UCSD-AML1 (cell line): Measurements from ENCODE around the gene SPAG16.

Experiments used
- DNase-seq: peaks from one replicate; lab custom pipeline; 2025; ENCODE audit not compliant: unreplicated experiment; lab: John Stamatoyannopoulos, UW

The SPAG16 gene

GRCh38 chr2:214341646-214342045, 1057.4 kb downstream of the SPAG16 start:
- DNase-seq = no peak

- no peak for DNase-seq
Observed at GRCh38 chr2:214358506-214358905, 1074.2 kb downstream of the SPAG16 start.

DNA sequence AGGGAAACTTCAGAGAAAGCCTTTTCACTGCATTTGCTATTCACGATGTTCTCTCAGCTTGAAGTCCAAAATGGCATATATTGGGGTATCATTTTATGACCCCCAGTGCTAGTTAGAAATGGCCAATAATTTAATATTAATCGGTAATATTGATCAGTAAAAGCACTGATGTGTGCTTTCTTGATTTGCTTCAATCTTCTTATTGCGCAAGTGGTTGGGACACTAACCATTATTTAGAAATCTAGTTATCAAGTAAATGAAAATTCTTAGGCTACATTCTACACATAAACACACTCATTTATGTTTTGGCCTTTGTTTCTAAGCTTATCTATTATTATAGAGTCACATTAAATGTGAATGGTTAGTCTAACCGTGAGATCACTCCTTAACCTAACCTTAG, 1076.9 kb downstream of the SPAG16 start:
- no peak for DNase-seq

DNA sequence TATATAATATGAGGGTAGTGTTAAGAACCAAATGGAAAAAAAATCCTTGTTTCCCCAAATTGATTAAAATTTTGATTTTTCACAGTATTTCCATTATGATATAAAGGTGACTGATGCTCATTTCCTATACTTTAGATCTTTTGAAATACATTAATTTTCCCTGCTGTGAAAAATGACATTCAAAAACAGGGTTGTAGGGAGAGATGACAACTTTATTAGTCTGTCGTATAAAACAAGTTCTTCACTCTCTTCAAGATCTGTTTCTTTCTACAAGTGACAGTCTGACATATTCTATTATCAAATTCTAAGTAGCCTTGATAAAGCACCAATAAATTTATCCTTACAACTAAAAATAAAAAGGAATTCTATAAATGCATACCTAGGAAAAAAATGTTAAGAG, 1081.3 kb downstream of the SPAG16 start:
- no peak for DNase-seq

- no peak for DNase-seq
Observed at GRCh38 chr2:214367171-214367570, 1082.9 kb downstream of the SPAG16 start.

DNA sequence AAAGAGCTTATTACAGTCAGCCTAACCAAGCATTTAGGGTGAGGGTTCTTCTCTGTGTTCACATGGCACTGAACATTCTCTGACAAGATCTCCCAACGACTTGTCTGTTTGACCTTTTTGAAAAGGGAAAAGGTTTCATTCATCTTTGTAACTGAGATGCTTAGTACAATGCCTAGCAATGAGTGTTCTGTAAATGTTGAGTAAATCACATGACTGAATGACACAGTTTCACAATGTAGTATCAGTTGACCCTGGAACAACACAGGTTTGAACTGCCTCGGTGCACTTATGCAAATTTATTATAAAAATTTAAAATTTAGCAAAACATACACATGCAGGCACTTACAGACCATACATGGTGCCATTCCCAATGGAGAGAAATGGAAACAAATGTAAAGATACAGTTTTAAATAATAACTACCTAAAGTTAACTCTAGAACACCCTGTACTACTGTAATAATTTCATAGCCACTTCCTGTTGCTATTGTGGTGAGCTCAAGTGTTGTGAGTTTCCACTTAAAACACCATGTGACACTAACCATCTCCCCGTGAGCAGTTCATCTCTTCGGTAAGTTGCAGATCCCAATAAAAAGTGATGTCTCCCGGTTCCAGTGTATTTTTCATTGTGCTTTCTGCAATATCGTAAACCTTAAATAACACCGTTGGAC, 1092.5 kb downstream of the SPAG16 start:
- DNase-seq = no peak

DNA sequence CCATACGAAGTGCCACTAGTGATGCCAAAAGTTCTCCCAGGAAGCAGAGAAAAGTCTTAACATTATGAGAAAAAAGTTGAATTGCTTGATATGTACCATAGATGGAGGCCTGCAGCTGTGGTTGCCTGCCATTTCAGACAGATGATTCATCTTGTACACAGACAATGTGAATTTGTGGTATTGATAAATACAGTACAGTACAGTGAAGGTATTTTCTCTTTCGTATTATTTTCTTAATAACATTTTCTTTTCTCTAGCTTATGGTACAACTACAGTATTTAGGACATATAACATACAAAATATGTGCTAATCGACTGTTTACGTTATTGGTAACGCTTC, 1093.0 kb downstream of the SPAG16 start:
- DNase-seq = no peak

GRCh38 chr2:214378455-214379103, 1094.3 kb downstream of the SPAG16 start:
- no peak for DNase-seq

GRCh38 chr2:214379227-214379626, 1095.0 kb downstream of the SPAG16 start:
- DNase-seq = no peak

DNA sequence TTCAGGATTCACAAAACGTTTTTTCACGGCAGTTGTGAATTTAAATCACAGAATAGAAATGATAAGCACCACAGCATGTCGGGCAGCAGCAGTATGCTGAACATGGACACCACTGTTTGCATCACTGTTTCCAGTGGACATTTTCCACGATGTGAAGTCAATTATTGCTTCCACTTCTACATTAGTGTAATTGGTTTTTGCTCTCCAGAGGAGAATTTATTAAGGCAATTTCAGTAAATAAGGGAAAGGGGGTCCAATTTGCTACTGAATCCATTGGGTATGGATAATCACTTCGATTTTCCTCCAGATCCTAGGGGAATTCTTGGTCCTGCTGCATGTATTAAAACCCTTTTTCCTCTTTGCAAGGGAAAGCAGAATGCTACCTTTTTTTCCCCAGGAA, 1096.4 kb downstream of the SPAG16 start:
- no peak for DNase-seq

GRCh38 chr2:214382229-214382628, 1098.0 kb downstream of the SPAG16 start:
- DNase-seq = no peak

GRCh38 chr2:214386720-214387119, 1102.5 kb downstream of the SPAG16 start:
- no peak for DNase-seq

DNA sequence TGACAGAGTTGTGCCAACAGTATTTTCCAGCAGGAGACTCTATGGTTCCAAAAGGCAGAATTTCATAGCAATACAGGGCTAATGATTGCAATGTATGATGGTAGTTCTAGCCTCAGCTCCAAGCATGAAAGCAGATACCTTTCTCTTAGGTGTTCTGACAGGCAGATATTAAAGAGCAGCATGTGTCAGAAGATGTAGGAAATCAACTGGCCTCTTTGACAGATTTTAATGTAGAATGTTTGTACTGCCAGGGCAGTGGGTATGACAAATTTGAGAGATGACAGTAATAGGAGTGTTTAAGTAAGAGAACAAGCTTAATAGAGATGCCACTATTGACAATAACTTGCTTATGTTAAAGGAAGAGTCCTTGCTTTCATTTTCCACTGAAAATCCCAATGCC, 1105.1 kb downstream of the SPAG16 start:
- no peak for DNase-seq

DNA sequence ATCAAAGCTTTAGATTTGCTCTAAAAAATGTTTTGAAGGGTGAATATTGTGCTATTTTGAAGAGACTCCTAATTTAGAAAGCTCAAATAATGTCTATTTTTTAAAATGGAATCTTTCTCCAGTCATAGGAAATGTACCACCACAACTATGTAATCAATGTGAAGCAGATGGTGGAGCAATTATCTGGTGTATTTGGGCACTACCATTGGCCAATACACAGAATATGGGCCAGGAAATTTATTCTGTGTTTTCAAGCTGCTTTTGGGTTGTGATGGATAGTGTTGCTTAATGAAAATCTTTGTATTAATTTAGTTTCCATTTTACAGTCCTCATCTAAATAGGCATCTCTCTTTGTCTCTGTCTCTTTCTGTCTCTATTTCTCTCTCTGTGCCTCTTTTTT, 1109.5 kb downstream of the SPAG16 start:
- no peak for DNase-seq

- no peak for DNase-seq
Observed at GRCh38 chr2:214395040-214395439, 1110.8 kb downstream of the SPAG16 start.

- no peak for DNase-seq
Observed at GRCh38 chr2:214401580-214401979, 1117.3 kb downstream of the SPAG16 start.

- no peak for DNase-seq
Observed at GRCh38 chr2:214410128-214410775, 1126.0 kb downstream of the SPAG16 start.

GRCh38 chr2:214410918-214411554, 1126.8 kb downstream of the SPAG16 start, which contains the start of gene VWC2L:
TSS of gene VWC2L (plus strand) at chr2:214411054. CDS start at chr2:214414194, 3,140 bp downstream.
- peak; percentile 64 for DNase-seq

- DNase-seq = no peak
Observed at GRCh38 chr2:214412679-214413078, 1128.4 kb downstream of the SPAG16 start.

GRCh38 chr2:214436470-214436869, 1152.2 kb downstream of the SPAG16 start:
- DNase-seq = no peak

DNA sequence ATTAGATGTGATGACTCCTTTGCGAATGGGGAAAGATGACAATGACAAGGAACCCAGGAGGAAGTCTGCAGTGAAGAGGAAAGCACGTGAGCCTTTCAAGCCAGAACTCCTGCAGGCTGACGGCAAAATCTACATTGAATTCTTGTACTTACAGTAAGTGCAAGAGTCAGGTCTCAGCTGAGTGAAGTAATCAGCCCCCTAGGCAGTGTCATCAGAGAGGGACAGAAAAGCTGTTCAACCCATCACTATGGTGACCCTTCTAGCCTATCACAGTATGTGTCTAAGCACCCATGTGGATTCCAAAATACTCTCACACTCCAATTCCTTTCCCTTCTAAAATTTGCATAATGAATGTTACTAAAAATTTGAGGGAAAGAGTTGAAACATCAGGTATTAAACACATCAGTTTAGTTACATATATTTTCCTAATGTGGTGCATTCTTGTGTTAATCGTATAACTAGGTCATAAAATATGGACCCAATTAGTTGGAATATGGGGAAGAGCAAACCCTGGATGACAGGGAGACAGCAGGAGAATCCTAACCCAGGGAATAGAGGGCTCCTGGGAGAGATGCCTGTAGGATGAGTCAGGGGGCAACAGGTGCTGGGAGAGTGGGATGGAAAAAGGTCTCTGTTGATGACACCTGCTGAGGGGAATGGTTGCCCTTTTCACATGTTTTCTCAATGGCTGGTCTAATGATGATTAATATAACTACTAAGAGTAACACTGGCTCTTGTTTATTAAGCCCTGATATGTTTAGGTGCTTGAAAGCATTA, 1166.0 kb downstream of the SPAG16 start:
- DNase-seq = no peak
